ENCODE measurements around the gene BLOC1S4.
A peak's percentile ranks its signal among the peaks of the same experiment; 100 is the strongest.
"Not testable (repeated sequence)": the region's sequence is repeated elsewhere in the genome, so short reads cannot be mapped to it uniquely, and the experiment has no call there.

The BLOC1S4 gene

GRCh38 chr4:6746721-6747293 lies 30.8 kb downstream of the BLOC1S4 start:
- DNase-seq = no peak

GRCh38 chr4:6747294-6748051 lies 31.5 kb downstream of the BLOC1S4 start:
- DNase-seq = no peak

GRCh38 chr4:6748286-6748685 lies 32.3 kb downstream of the BLOC1S4 start:
- DNase-seq = no peak

- DNase-seq = peak; percentile 24
Measured at GRCh38 chr4:6749340-6750171, 33.6 kb downstream of the BLOC1S4 start.

- DNase-seq = no peak
Measured at GRCh38 chr4:6750286-6751221, 34.6 kb downstream of the BLOC1S4 start.

- DNase-seq = no peak
Measured at GRCh38 chr4:6751611-6752485, 35.9 kb downstream of the BLOC1S4 start.

- peak; percentile 91 for DNase-seq
Measured at GRCh38 chr4:6752486-6752829, 36.5 kb downstream of the BLOC1S4 start.

- DNase-seq = peak; percentile 86
Measured at GRCh38 chr4:6753103-6753560, 37.2 kb downstream of the BLOC1S4 start.

GRCh38 chr4:6753891-6754290 lies 37.9 kb downstream of the BLOC1S4 start:
- DNase-seq = no peak

- no peak for DNase-seq
Measured at GRCh38 chr4:6754481-6755087, 38.6 kb downstream of the BLOC1S4 start.

GRCh38 chr4:6755088-6755753 lies 39.2 kb downstream of the BLOC1S4 start:
- DNase-seq = no peak

GRCh38 chr4:6756345-6756744 lies 40.4 kb downstream of the BLOC1S4 start:
- DNase-seq = not testable (repeated sequence)

- DNase-seq = no peak
Measured at GRCh38 chr4:6758728-6759127, 42.8 kb downstream of the BLOC1S4 start.

GRCh38 chr4:6760865-6761264 lies 44.9 kb downstream of the BLOC1S4 start:
- no peak for DNase-seq

GRCh38 chr4:6761649-6762615 lies 46.0 kb downstream of the BLOC1S4 start:
- DNase-seq = no peak

- DNase-seq = peak; percentile 14
Measured at GRCh38 chr4:6763330-6763851, 47.4 kb downstream of the BLOC1S4 start.

GRCh38 chr4:6764976-6765620 lies 49.1 kb downstream of the BLOC1S4 start:
- DNase-seq = no peak

GRCh38 chr4:6765703-6766102 lies 49.7 kb downstream of the BLOC1S4 start:
- DNase-seq = no peak

Data from MV-4-11 (cell line).